Activated T-helper 1 cell treated with anti-CD3 and anti-CD28 coated beads, Interleukin-12 subunit alpha, Interleukin-12 subunit beta, Interleukin-2, Interleukin-4 antibody, amounts not matched to agents 30 ng/mL and 10 ng/mL and 1 ng/mL, durations not matched to agents 14 hours and 24 hours and 36 hours (primary cell): ENCODE measurements around the gene PSRC1. TPM values are rescaled to one million over a fixed set of nuclear protein-coding genes. Genes with fewer than 3 reads are reported as not detected.

Source experiments
- DNase-seq: peaks from one replicate; pipeline ENCODE4 v3.0.0; 2021; ENCODE audit warnings: low spot score
- H3K27ac Mint-ChIP-seq: one replicate; pipeline ENCODE4 v1.8.0; 2021; ENCODE audit warnings: mild to moderate bottlenecking, mixed read lengths
- H3K27me3 Mint-ChIP-seq: one replicate; pipeline ENCODE4 v1.8.0; 2022; ENCODE audit warnings: mild to moderate bottlenecking, moderate library complexity, mixed read lengths; ENCODE audit not compliant: insufficient read depth
- H3K36me3 Mint-ChIP-seq: one replicate; pipeline ENCODE4 v1.8.0; 2021; ENCODE audit warnings: low read depth, mixed read lengths
- H3K4me1 Mint-ChIP-seq: one replicate; pipeline ENCODE4 v1.8.0; 2021; ENCODE audit warnings: low read depth, mixed read lengths
- H3K4me3 Mint-ChIP-seq: one replicate; pipeline ENCODE4 v1.8.0; 2021; ENCODE audit warnings: mild to moderate bottlenecking, moderate library complexity, mixed read lengths
- H3K9me3 Mint-ChIP-seq: one replicate; pipeline ENCODE4 v1.8.0; 2021; ENCODE audit warnings: mixed read lengths
- intact Hi-C: fragments of 100-400 bp; cut with micrococcal nuclease; formaldehyde crosslinking; loops from one replicate; pipeline ENCODE4 v1.15.1; 2024
- total RNA-seq: library from RNA; stranded (reverse); gene quantifications from 2 replicates; pipeline ENCODE4 v1.2.3, GENCODE V29; 2022

PSRC1 gene
- total RNA-seq, 1 donor from 2014 or later, result 5.5 TPM

DNA sequence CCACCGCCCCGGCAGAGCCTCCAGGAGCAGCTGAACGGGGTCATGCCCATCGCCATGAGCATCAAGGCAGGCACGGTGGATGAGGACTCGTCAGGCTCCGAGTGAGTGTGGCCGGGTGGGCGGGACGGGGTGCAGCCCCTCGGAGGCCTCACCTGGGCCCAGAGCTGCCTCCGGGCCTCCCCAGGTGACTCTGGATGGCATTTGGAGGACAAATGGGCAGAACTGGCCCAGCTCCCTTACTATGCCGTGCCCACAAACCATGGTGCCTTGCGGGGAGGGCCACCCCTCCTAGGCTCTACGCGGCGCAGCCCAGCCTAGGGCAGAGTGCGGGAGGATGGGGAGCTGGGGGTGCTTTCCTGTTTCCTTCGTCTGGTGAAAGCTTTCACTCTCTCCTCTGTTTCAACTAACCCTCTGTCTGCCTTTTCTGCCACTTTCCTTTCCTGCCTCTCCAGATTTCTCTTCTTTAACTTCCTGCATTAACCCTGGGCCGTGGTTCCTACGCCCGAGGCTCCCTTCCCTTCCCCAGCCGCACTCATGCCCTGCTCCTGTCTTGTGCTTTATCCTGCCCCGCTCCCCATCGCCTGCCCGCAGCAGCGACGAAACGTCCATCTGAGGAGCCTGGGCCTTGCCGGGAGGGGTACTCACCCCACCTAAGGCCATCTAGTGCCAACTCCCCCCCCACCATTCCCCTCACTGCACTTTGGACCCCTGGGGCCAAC lies 9.2 kb downstream of the PSRC1 start:
- H3K36me3 Mint-ChIP-seq, result peaks cover 2% of the 10 kb centered on the region
- intact Hi-C loops, result no loop called here
- no peaks in the 10 kb centered on the region for H3K4me1 Mint-ChIP-seq
- DNase-seq, result no peak
- no peak overlapping the region for H3K4me3 Mint-ChIP-seq
- no peaks in the 10 kb centered on the region for H3K9me3 Mint-ChIP-seq
- no peaks in the 10 kb centered on the region for H3K27me3 Mint-ChIP-seq
- no peak overlapping the region for H3K27ac Mint-ChIP-seq

DNA sequence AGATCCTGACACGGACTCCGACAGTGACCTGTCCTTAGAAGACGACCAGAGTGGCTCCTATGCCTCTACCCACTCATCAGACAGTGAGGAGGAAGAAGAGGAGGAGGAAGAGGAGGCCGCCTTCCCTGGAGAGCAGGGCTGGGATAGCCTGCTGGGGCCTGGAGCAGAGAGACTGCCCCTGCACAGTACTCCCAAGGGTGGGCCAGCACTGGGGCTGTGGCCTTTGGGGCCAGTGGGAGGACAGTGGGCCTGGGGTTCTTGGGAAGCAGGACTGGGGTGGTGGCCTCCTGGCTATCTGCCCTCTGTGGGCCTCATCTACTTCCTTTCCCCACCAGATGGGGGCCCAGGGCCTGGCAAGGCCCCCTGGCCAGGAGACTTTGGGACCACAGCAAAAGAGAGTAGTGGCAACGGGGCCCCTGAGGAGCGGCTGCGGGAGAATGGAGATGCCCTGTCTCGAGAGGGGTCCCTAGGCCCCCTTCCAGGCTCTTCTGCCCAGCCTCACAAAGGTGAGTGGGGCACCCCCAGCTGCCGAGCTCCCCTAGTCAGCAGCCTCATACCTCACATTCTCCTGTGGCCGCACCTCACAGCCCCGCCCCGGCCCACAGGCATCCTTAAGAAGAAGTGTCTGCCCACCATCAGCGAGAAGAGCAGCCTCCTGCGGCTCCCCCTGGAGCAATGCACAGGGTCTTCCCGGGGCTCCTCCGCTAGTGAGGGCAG lies 10.0 kb downstream of the PSRC1 start:
- no peaks in the 10 kb centered on the region for H3K27me3 Mint-ChIP-seq
- no peak for DNase-seq
- H3K4me1 Mint-ChIP-seq, result no peaks in the 10 kb centered on the region
- intact Hi-C loops, result no loop called here
- no peak overlapping the region for H3K4me3 Mint-ChIP-seq
- no peak overlapping the region for H3K27ac Mint-ChIP-seq
- no peaks in the 10 kb centered on the region for H3K36me3 Mint-ChIP-seq
- H3K9me3 Mint-ChIP-seq, result no peaks in the 10 kb centered on the region

GRCh38 chr1:109272021-109272799 lies 10.7 kb downstream of the PSRC1 start:
- H3K9me3 Mint-ChIP-seq, result no peaks in the 10 kb centered on the region
- DNase-seq, result no peak
- H3K27me3 Mint-ChIP-seq, result no peaks in the 10 kb centered on the region
- no peaks in the 10 kb centered on the region for H3K36me3 Mint-ChIP-seq
- H3K4me3 Mint-ChIP-seq, result no peak overlapping the region
- H3K4me1 Mint-ChIP-seq, result no peaks in the 10 kb centered on the region
- intact Hi-C loops, result no loop called here
- H3K27ac Mint-ChIP-seq, result no peak overlapping the region

- intact Hi-C loops, result no loop called here
- no peaks in the 10 kb centered on the region for H3K4me1 Mint-ChIP-seq
- H3K36me3 Mint-ChIP-seq, result no peaks in the 10 kb centered on the region
- no peaks in the 10 kb centered on the region for H3K27me3 Mint-ChIP-seq
- no peak overlapping the region for H3K4me3 Mint-ChIP-seq
- no peak overlapping the region for H3K27ac Mint-ChIP-seq
- DNase-seq, result no peak
- no peaks in the 10 kb centered on the region for H3K9me3 Mint-ChIP-seq
These were observed 11.5 kb downstream of the PSRC1 start for GRCh38 chr1:109271458-109271857.

DNA sequence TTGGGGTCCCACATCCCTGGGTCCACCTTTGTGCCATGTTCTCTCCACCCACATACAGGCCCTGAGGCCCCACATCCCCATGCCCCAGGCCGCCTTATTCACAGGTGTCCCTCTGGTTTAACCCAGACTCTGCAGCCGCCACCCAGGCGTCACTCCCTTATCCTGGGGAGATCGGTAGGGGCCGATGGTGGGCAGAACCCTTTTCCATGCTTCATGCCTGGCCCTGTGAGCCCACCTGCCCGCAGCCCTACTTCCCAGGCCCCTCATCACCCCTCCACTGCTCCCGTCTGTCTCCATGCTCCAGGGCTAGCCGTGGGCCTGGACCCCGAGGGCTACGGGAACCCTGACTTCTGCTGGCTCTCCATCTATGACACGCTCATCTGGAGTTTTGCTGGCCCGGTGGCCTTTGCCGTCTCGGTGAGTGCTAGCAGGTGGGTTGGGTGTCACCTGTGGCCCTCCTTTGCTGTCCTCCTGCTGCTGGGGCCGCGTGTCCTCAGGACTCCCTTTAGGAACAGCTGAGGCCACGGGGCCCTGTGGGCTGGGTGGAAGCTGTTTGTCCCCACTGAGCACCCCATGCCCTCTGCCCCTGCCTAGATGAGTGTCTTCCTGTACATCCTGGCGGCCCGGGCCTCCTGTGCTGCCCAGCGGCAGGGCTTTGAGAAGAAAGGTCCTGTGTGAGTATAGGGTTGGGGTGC lies 12.2 kb downstream of the PSRC1 start:
- Mint-ChIP-seq H3K9me3 (no peaks in the 10 kb centered on the region), H3K27ac (no peak overlapping the region), H3K4me1 (no peaks in the 10 kb centered on the region), H3K4me3 (no peak overlapping the region), H3K27me3 (no peaks in the 10 kb centered on the region), H3K36me3 (no peaks in the 10 kb centered on the region)
- intact Hi-C loops, result no loop called here
- DNase-seq, result no peak

- no peaks in the 10 kb centered on the region for H3K9me3 Mint-ChIP-seq
- no peak for DNase-seq
- H3K27me3 Mint-ChIP-seq, result no peaks in the 10 kb centered on the region
- H3K4me1 Mint-ChIP-seq, result no peaks in the 10 kb centered on the region
- no peak overlapping the region for H3K27ac Mint-ChIP-seq
- intact Hi-C loops, result no loop called here
- H3K36me3 Mint-ChIP-seq, result no peaks in the 10 kb centered on the region
- H3K4me3 Mint-ChIP-seq, result no peak overlapping the region
These were observed 12.8 kb downstream of the PSRC1 start for GRCh38 chr1:109269981-109270622.

DNA sequence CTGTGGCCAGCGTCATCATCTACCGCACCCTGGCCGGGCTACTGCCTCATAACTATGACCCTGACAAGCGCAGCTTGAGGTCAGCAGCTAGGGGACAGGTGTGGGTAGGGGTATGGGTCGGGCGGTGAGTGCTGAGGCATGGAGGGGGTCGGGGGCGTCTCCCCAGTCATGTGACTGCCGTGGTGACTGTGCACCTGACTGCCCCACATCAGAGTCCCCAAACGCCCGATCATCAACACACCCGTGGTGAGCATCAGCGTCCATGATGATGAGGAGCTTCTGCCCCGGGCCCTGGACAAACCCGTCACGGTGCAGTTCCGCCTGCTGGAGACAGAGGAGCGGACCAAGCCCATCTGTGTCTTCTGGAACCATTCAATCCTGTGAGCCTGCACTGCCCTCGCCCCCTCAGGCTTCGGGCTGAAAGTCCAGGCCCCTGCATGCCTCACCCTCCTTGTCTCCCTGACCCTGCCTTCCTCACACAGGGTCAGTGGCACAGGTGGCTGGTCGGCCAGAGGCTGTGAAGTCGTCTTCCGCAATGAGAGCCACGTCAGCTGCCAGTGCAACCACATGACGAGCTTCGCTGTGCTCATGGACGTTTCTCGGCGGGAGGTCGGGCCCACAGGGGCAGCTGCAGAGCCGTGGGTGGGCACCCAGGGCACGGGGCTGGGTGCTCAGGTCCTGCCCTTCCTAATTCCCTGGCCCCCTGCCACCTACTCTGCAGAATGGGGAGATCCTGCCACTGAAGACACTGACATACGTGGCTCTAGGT lies 13.5 kb downstream of the PSRC1 start:
- Mint-ChIP-seq H3K9me3 (no peaks in the 10 kb centered on the region), H3K4me1 (no peaks in the 10 kb centered on the region), H3K27me3 (no peaks in the 10 kb centered on the region), H3K27ac (no peak overlapping the region), H3K36me3 (no peaks in the 10 kb centered on the region), H3K4me3 (no peak overlapping the region)
- DNase-seq, result no peak
- intact Hi-C loops, result no loop called here

DNA sequence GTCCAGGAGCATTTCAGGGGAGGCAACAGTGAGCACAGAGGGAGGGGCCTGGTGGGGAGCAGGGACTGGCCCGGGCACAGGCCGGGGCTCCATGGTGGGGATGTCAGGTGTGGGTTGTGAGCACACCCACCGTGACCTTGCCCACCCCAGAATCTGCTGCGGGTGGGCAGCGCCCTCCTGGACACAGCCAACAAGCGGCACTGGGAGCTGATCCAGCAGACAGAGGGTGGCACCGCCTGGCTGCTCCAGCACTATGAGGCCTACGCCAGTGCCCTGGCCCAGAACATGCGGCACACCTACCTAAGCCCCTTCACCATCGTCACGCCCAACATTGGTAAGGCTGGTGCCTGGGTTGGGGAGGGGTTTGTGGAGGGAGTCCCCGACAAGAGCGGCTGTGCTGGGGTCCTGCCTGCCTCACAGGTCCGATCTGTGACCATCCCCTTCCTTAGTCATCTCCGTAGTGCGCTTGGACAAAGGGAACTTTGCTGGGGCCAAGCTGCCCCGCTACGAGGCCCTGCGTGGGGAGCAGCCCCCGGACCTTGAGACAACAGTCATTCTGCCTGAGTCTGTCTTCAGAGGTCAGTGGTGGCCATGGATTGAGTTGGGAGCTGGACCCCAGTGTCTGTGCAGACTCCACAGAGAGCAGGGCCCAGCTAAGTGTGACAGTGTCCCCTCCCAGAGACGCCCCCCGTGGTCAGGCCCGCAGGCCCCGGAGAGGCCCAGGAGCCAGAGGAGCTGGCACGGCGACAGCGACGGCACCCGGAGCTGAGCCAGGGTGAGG lies 14.3 kb downstream of the PSRC1 start:
- no peaks in the 10 kb centered on the region for H3K36me3 Mint-ChIP-seq
- intact Hi-C loops, result no loop called here
- no peaks in the 10 kb centered on the region for H3K9me3 Mint-ChIP-seq
- H3K4me1 Mint-ChIP-seq, result no peaks in the 10 kb centered on the region
- no peaks in the 10 kb centered on the region for H3K27me3 Mint-ChIP-seq
- H3K27ac Mint-ChIP-seq, result no peak overlapping the region
- no peak overlapping the region for H3K4me3 Mint-ChIP-seq
- DNase-seq, result no peak

DNA sequence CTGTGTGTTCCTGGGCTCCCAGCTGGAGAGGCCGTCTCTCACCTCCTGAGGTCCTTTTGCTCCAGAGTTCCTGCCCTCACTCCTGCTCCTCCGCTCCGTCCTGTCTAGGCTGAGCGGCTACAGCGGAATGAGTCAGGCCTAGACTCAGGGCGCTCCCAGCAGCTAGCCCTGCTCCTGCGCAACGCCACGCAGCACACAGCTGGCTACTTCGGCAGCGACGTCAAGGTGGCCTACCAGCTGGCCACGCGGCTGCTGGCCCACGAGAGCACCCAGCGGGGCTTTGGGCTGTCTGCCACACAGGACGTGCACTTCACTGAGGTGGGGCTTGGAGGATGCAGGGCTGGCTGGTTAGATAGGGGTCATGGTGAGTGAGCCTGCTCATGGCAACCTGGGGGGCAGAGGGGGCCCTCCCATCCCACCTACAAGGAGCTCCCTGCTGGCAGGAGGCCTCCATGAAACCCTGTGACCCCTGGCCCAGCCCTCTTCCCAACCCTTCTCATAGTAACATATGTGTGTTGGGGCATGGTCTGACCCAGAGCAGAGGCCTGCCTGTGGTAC lies 15.1 kb downstream of the PSRC1 start:
- peak overlapping the region; percentile 70 for H3K27ac Mint-ChIP-seq
- no peaks in the 10 kb centered on the region for H3K4me1 Mint-ChIP-seq
- no peak overlapping the region for H3K4me3 Mint-ChIP-seq
- intact Hi-C loops, result no loop called here
- H3K9me3 Mint-ChIP-seq, result no peaks in the 10 kb centered on the region
- H3K36me3 Mint-ChIP-seq, result no peaks in the 10 kb centered on the region
- no peak for DNase-seq
- H3K27me3 Mint-ChIP-seq, result no peaks in the 10 kb centered on the region

GRCh38 chr1:109266965-109267364 lies 16.0 kb downstream of the PSRC1 start:
- H3K9me3 Mint-ChIP-seq, result no peaks in the 10 kb centered on the region
- H3K4me3 Mint-ChIP-seq, result no peak overlapping the region
- H3K27me3 Mint-ChIP-seq, result no peaks in the 10 kb centered on the region
- H3K36me3 Mint-ChIP-seq, result no peaks in the 10 kb centered on the region
- intact Hi-C loops, result no loop called here
- no peak overlapping the region for H3K27ac Mint-ChIP-seq
- no peaks in the 10 kb centered on the region for H3K4me1 Mint-ChIP-seq
- DNase-seq, result no peak

GRCh38 chr1:109265741-109266330 lies 17.1 kb downstream of the PSRC1 start:
- no peaks in the 10 kb centered on the region for H3K36me3 Mint-ChIP-seq
- H3K27me3 Mint-ChIP-seq, result no peaks in the 10 kb centered on the region
- no peak overlapping the region for H3K4me3 Mint-ChIP-seq
- no peak for DNase-seq
- no peaks in the 10 kb centered on the region for H3K9me3 Mint-ChIP-seq
- H3K27ac Mint-ChIP-seq, result no peak overlapping the region
- no peaks in the 10 kb centered on the region for H3K4me1 Mint-ChIP-seq
- intact Hi-C loops, result no loop called here
